Measurements from ENCODE around the gene SLC22A14.
"Not testable (repeated sequence)": the region's sequence is repeated elsewhere in the genome, so short reads cannot be mapped to it uniquely, and the experiment has no call there.

Gene SLC22A14

DNA sequence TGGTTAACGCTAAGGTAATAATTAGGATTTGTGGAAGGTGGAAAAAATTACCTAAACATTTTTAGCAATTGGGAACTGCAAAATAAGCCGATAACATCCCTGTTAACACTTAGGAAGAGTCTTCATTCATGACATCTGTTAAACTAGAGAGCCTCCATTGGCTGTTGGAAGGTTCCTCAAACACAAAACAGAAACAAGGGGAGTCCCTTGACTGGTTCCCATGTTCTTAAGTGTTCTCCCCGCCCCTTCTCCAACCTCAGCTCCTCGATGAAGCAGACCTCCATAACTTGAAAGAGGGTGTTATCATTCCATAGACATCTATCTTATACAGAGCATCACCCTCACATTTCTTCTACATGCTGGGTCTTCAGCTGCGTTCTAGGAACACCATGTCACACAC, 14.0 kb upstream of the SLC22A14 start:
- H3K4me3 ChIP-seq (ENCODE audit: low read depth, low read length): no peak overlapping the region
- DNase-seq (ENCODE audit: low read depth): no peak

DNA sequence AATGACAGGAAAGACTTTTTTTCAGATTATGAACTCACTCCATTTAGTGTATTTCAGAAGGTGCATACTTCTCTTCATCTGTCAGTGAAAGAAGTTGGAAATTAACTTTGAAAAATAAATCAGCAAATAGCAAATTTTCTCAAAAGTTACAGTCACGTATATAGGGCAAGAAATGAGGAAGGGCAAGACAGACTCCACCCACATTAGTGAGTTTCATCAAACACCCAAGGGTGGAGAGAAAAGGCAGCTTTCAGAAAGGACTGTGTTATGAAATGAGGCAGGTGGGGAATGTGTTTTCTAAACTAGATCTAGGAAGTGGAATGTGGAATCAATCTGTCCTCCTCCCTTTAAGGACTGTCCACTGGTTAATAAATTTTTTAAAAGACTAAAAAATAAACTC, 13.6 kb upstream of the SLC22A14 start:
- H3K4me3 ChIP-seq (ENCODE audit: low read depth, low read length): no peak overlapping the region
- DNase-seq (ENCODE audit: low read depth): no peak

DNA sequence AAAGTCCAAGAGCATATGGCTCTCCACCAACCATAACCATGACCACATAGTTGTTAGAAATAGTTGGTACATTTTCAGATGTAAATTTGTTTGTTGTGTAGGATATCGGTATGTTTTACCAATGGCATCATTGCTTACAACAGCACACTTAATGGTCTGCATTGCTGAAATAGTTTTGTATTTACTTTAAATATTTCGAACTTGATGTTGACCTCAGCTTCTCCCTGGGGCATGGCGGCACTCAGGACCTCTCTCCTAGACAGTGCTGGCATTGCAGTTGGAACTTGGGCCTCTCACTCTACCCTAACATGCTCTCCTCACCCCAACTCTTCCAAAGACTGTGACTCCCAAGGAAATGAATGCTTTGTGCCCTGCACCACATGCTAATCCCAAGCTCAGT, 11.5 kb upstream of the SLC22A14 start:
- DNase-seq (ENCODE audit: low read depth): no peak

GRCh38 chr3:38271553-38271952, 10.5 kb upstream of the SLC22A14 start:
- DNase-seq (ENCODE audit: low read depth): no peak
- H3K4me3 ChIP-seq (ENCODE audit: low read depth, low read length): no peak overlapping the region

More for the DNA sequence above, 11.5 kb upstream of the SLC22A14 start:
- no peak overlapping the region for H3K4me3 ChIP-seq (ENCODE audit: low read depth, low read length)

- H3K4me3 ChIP-seq (ENCODE audit: low read depth, low read length): no peak overlapping the region
- DNase-seq (ENCODE audit: low read depth): no peak
These were observed 7.0 kb upstream of the SLC22A14 start for GRCh38 chr3:38274864-38275649.

- H3K4me3 ChIP-seq (ENCODE audit: low read depth, low read length): no peak overlapping the region
- no peak for DNase-seq (ENCODE audit: low read depth)
These were observed 6.4 kb upstream of the SLC22A14 start for GRCh38 chr3:38275658-38276057.

DNA sequence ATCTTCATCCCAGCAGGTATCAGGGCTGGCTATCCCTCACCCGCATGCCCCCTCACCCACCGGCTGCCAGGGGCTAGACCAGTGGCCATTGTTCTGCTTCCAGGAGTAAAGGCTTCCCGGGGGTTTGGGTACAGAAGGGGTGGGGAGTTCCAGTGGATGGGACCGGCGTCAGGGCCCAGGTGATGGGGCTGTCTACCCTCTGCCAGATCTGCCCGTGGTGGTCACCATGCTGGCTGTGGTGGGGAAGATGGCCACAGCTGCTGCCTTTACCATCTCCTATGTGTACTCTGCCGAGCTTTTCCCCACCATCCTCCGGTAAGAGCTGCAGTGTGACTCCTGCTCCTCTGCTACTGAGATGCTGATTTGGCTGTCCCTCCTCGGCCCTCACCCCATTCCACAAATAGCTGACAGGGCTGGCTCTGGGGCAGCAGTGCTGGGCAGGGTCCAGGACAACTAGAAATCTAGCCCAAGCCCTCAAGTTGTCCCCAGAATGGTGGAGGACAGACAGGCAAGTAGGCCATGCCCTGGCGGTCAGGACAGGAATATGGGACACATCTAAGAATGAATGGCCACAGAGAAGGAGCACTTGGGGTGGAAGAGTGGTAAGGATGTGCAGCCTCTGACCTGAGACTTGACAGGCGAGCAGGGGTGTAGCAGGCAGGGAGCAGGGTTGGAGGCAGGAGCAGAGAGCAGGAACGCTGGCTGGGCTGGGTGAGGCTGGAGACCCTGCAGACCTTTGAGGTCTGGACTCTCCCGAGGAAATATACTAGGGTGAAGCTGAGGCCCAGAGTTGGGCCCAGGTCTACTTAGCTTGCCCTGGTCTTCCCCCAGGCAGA, 5.8 kb upstream of the SLC22A14 start:
- DNase-seq (ENCODE audit: low read depth): no peak
- H3K4me3 ChIP-seq (ENCODE audit: low read depth, low read length): no peak overlapping the region

DNA sequence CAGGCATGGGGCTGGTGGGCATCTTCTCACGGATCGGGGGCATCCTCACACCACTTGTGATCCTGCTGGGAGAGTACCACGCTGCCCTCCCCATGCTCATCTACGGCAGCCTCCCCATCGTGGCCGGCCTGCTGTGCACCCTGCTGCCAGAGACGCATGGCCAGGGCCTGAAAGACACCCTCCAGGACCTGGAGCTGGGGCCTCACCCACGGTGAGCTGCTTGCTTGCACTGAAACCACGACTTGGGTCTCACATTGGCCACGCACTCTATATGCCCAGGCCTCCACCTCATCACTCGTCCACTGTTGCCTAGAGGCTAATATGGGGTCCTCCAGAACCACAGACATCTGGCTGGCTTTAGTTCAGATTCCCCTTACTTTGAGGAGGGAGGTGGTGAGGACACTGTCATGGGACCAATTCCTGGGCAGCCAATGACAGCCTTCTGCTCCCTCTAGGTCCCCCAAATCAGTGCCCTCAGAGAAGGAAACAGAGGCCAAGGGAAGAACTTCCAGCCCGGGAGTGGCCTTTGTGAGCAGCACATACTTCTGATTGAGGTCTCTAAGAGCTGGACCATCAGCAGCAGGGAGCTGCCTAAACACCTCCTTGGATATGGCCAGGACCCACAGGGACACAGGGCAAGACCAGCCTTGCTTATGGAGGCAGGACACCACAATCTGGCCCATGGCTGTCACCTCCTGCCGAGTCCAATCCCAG, 5.0 kb upstream of the SLC22A14 start:
- H3K4me3 ChIP-seq (ENCODE audit: low read depth, low read length): no peak overlapping the region
- DNase-seq (ENCODE audit: low read depth): no peak

DNA sequence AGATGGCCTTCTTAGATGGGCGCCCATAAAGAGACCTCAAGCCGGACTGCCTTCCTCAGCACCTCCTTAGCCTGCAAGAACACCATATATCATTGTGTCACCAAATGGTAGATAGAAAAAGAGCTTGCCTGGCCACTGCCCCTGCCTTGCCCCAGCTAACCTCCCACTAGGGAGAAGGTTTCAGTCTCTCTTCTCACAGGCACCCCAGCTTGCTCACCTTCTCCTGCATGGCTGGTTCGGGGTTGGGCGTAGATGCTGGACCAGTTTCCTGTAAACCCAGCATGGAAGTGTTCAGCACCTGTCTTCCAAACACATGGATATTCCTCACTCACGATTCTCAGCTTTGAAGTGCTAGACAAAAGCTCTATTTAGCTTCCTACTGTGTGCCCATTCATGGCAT, 3.3 kb upstream of the SLC22A14 start:
- H3K4me3 ChIP-seq (ENCODE audit: low read depth, low read length): no peak overlapping the region
- DNase-seq (ENCODE audit: low read depth): no peak

DNA sequence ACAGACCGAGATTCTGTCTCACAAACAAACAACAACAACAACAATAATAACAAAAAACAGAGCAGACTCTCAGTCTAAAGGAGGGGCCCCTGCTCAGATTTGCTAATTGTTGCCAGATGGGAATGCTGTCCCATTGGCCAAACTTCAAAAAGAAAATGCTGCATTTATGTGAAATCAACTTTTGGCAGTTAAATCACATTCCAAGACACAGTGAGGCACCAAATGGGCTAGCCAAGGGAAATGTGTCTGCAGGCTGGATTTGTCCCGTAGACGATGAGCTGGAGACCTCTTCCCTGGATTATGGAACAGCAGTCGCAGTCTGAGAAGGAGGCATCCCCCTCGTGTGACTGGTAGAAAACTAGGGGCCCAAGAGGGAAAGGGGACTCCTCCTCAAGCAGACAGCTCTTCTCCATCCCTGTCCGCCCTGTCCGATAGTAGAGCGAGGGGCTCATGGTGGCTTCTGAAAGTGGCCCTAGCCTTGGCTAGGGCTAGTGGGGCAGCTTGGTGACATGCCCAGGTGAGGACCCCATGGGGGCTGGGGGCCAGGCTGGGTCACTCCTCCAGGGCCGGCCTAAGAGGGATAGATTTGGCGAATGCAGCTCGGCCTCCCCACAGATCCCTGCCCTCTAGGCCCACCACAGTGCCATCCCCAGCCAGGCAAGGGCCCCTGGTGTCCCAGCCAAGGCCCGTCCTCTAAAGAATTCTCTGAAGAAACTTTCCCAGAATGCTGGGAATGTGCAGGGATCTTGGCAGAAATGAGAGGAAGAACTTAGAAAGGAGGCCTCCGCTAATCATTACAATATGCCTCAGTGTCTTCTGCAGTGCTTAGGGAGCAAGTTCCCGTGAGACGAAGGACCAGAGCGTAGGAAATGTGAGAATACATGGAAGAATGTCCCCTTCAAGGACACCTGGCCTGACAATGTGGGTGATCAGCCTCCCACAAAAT, 2.0 kb downstream of the SLC22A14 start:
- DNase-seq (ENCODE audit: low read depth): peak; percentile 9

DNA sequence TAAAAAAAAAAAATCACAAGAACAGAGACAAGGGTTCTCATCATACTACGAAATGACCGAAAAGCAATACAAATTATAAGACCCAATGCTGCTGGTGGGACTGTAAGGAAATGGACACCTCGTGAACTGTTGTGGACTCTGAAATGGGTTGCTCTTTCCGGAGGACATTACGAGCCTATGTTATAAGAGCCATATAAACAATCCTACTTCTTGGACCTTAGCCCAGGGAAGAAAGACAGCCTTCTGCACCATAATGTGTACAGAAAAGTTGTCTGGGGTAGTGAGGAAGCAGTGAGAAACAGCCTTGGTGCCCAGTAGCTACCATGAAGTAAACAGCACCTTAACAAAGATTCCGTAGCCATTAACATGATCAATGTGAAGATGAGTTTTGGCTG, 2.7 kb downstream of the SLC22A14 start:
- H3K4me3 ChIP-seq (ENCODE audit: low read depth, low read length): no peak overlapping the region
- no peak for DNase-seq (ENCODE audit: low read depth)

More for the DNA sequence above, 2.0 kb downstream of the SLC22A14 start:
- H3K4me3 ChIP-seq (ENCODE audit: low read depth, low read length): no peak overlapping the region

DNA sequence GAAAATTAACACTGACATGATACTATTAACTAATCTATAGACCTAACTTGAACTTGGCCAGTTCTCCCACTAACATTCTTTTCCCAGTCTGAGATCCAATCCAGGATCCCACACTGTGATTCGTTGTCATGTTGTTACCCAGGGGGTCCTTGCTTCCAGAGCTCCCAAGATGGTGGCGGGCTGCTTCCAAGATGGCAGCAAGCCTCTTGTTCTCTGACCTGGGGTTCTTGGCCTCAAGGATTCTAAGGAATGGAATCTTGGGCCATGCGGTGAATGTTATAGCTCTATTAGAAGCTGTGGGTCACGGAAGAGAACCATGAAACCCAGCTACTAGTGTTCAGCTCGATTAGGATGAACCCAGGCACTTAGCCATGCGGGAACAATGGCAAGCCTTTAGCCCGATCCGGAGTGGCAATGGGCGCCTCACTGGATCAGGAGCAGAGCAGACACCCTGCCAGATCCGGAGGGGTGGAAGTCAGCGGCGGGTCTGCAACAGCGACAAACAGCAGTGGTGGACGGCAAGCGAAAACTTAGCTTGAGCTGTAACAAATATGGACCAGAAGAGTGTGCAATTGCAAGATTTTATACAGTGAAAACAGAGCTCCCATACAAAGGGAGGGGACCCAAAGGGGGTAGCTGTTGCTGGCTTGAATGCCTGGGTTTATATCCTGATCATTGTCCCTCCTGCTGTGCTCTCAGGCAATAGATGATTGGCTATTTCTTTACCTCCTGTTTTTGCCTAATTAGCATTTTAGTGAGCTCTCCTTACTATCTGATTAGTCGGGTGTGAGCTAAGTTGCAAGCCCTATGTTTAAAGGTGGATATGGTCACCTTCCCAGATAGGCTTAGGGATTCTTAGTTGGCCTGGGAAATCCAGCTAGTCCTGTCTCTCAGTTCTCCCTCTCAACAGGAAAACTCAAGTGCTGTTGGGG, 7.5 kb downstream of the SLC22A14 start:
- not testable (repeated sequence) for DNase-seq (ENCODE audit: low read depth); H3K4me3 ChIP-seq (ENCODE audit: low read depth, low read length)

DNA sequence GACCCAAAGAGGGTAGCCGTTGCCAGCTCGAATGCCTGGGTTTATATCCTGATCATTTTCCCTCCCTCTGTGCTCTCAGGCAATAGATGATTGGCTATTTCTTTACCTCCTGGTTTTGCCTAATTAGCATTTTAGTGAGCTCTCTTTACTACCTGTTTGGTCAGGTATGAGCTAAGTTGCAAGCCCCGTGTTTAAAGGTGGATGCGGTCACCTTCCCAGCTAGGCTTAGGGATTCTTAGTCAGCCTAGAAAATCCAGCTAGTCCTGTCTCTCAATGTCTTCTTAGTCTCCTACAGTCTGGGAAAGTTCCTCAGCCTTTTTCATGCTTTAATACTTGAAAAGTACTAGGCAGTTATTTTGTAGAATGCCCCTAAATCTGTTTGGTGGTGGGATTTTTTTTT, 15.0 kb downstream of the SLC22A14 start:
- DNase-seq (ENCODE audit: low read depth); H3K4me3 ChIP-seq (ENCODE audit: low read depth, low read length): not testable (repeated sequence)

- no peak overlapping the region for H3K4me3 ChIP-seq (ENCODE audit: low read depth, low read length)
These were observed 15.4 kb downstream of the SLC22A14 start for GRCh38 chr3:38297537-38297936.

DNA sequence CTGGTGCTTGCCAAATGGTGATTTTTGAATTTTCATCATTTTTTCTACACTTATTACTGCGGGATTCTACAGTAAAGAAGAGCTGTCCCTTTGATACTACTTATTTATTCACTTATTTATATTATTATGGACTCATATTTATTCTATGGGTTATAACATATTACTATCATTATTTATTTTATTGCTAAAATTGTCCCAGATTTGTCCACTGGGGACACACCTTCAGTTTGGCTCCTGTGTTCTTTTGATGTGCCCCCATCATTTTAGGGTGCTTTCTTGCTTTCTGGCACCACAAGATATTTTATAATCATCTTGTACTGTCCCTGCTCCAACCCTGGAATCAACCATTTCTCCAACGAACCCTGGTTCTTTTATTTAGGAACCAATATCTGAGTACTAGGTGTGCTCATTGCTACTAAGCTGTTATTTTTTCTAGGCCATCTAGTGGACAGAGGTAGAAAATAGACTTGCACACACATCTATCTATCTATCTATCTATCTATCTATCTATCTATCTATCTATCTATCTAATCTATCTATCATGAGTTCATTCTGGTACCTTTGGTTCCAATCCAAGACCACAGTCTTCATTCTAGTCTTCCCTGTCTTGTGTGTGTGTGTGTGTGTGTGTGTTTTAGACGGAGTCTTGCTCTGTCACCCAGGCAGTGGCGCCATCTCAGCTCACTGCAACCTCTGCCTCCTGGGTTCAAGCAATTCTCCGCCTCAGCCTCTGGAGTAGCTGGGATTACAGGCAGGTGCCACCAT, 16.0 kb downstream of the SLC22A14 start:
- no peak overlapping the region for H3K4me3 ChIP-seq (ENCODE audit: low read depth, low read length)
- DNase-seq (ENCODE audit: low read depth): no peak

More at GRCh38 chr3:38297537-38297936, 15.4 kb downstream of the SLC22A14 start:
- DNase-seq (ENCODE audit: low read depth): no peak

DNA sequence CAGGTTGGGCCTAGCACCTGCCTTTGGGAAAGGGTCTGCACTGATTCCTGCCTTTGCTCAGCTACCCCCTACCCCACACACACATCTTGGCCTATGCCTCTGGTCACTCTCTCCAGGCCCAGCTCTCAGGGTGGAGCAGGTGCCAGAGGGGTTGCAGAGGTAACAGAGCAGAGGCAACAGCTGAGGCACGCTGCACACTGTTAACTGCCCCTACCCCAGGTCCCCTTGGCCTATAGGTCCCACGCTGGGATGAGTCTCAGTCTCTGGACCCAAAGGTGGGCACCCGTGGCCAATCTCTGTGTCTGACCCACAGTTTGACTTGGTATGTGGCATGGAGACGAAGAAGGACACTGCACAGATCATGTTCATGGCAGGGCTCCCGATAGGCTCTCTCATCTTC, 24.8 kb downstream of the SLC22A14 start:
- DNase-seq (ENCODE audit: low read depth): no peak
- H3K4me3 ChIP-seq (ENCODE audit: low read depth, low read length): no peak overlapping the region

GRCh38 chr3:38307599-38307998, 25.5 kb downstream of the SLC22A14 start:
- no peak overlapping the region for H3K4me3 ChIP-seq (ENCODE audit: low read depth, low read length)
- DNase-seq (ENCODE audit: low read depth): no peak

Measured in skeletal muscle cell (primary cell).